Osteoblast (primary cell): ENCODE measurements around the gene TAP1. TPM values are rescaled to one million over a fixed set of nuclear protein-coding genes. Genes with fewer than 3 reads are reported as not detected.
"Not testable (repeated sequence)": the region's sequence is repeated elsewhere in the genome, so short reads cannot be mapped to it uniquely, and the experiment has no call there.

Source experiments
- DNase-seq: peaks from one replicate; pipeline ENCODE4 v3.0.0; 2011; ENCODE audit warnings: low spot score, mixed read lengths; ENCODE audit not compliant: insufficient read length; ENCODE audit errors: missing footprints
- H2AFZ ChIP-seq: 2 replicates; pipeline ENCODE4 v1.6.0; 2011; ENCODE audit warnings: mild to moderate bottlenecking, low read length
- H3K27ac ChIP-seq: 2 replicates; pipeline ENCODE4 v1.5.1; 2011; ENCODE audit warnings: mild to moderate bottlenecking, low read depth, low read length, moderate library complexity
- H3K27me3 ChIP-seq: 2 replicates; pipeline ENCODE4 v1.6.0; 2012; ENCODE audit warnings: mild to moderate bottlenecking, control low read depth, inconsistent platforms, low read length, moderate library complexity; ENCODE audit not compliant: insufficient read depth
- H3K36me3 ChIP-seq: 2 replicates; pipeline ENCODE4 v1.5.1; 2011; ENCODE audit warnings: mild to moderate bottlenecking, low read length, control low read depth, moderate library complexity; ENCODE audit not compliant: insufficient read depth
- H3K4me1 ChIP-seq: 2 replicates; pipeline ENCODE4 v1.5.1; 2011; ENCODE audit warnings: mild to moderate bottlenecking, low read length, control low read depth, moderate library complexity; ENCODE audit not compliant: insufficient read depth
- H3K4me2 ChIP-seq: 2 replicates; pipeline ENCODE4 v1.6.0; 2011; ENCODE audit warnings: mild to moderate bottlenecking, low read length; ENCODE audit not compliant: insufficient read depth
- H3K4me3 ChIP-seq: fragments of 200-600 bp; sonication (generic); 3 replicates; pipeline ENCODE4 v1.5.1; 2012; ENCODE audit warnings: mild to moderate bottlenecking, low read length, inconsistent platforms; ENCODE audit not compliant: insufficient read depth
- H3K79me2 ChIP-seq: 2 replicates; pipeline ENCODE4 v1.6.0; 2012; ENCODE audit warnings: mild to moderate bottlenecking, low read length, control low read depth, inconsistent platforms; ENCODE audit not compliant: insufficient read depth
- H3K9me3 ChIP-seq: 2 replicates; pipeline ENCODE4 v1.5.1; 2011; ENCODE audit warnings: low read depth, low read length, control low read depth
- H4K20me1 ChIP-seq: 2 replicates; pipeline ENCODE4 v1.6.0; 2012; ENCODE audit warnings: mild to moderate bottlenecking, low read length, control low read depth; ENCODE audit not compliant: insufficient read depth
- total RNA-seq: library from RNA; depleted of rRNA; stranded (reverse); fragments of >200 nt; gene quantifications from 2 replicates; pipeline ENCODE4 v1.2.3, GENCODE V29; 2012
- TF ChIP-seq, protein P1 (sequence below): IDR thresholded peaks from 2 replicates; pipeline ENCODE4 v1.5.1; 2011; ENCODE audit warnings: mild to moderate bottlenecking, low read depth, low read length, moderate library complexity; ENCODE audit errors: extremely low read depth

The TAP1 gene
- total RNA-seq, 1 donor: 42.3 TPM

DNA sequence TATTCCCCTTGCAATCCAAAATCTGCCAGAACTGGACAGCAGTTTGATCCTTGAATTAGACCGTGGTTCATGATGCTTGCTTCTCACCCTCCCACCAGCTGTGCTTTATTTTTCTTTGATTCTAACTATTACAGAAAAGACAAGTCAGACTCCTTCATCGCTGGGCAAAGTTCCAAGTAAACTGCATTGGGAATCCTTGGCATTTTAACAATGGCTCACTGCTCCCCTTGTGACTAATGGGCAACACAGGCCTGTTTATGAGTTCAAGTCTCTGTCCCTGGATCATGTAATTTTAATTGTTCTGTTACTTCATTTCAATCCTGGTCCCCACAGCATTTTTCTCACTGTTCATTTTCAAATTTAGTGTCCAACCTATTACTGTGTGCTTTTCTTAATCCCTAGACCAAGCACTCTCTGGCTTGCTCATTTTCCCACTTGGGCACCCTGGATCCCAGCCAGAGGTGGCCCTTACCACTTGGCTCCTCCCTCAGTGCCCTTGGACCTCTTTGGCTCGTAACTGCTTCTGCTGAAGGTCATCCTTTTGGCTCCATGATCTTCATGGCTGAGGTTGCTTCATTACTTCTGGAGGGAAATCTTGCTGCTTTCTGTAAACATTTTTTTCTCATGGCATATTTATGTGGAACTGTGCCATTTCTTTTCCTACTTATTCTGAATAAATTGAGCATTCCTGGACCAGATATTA, 33.3 kb upstream of the TAP1 start:
- peak; percentile 73 for DNase-seq
- Histone ChIP-seq H3K4me3 (no peak overlapping the region), H3K9me3 (no peaks in the 10 kb centered on the region), H3K36me3 (no peaks in the 10 kb centered on the region), H3K27me3 (no peaks in the 10 kb centered on the region), H3K4me1 (peaks cover 38% of the 10 kb centered on the region), H3K79me2 (no peaks in the 10 kb centered on the region), H2AFZ (no peak overlapping the region), H4K20me1 (no peaks in the 10 kb centered on the region), H3K4me2 (peak overlapping the region; percentile 1), H3K27ac (peak overlapping the region; percentile 15)
- TF ChIP-seq, protein P1, sequence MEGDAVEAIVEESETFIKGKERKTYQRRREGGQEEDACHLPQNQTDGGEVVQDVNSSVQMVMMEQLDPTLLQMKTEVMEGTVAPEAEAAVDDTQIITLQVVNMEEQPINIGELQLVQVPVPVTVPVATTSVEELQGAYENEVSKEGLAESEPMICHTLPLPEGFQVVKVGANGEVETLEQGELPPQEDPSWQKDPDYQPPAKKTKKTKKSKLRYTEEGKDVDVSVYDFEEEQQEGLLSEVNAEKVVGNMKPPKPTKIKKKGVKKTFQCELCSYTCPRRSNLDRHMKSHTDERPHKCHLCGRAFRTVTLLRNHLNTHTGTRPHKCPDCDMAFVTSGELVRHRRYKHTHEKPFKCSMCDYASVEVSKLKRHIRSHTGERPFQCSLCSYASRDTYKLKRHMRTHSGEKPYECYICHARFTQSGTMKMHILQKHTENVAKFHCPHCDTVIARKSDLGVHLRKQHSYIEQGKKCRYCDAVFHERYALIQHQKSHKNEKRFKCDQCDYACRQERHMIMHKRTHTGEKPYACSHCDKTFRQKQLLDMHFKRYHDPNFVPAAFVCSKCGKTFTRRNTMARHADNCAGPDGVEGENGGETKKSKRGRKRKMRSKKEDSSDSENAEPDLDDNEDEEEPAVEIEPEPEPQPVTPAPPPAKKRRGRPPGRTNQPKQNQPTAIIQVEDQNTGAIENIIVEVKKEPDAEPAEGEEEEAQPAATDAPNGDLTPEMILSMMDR: no peak

DNA sequence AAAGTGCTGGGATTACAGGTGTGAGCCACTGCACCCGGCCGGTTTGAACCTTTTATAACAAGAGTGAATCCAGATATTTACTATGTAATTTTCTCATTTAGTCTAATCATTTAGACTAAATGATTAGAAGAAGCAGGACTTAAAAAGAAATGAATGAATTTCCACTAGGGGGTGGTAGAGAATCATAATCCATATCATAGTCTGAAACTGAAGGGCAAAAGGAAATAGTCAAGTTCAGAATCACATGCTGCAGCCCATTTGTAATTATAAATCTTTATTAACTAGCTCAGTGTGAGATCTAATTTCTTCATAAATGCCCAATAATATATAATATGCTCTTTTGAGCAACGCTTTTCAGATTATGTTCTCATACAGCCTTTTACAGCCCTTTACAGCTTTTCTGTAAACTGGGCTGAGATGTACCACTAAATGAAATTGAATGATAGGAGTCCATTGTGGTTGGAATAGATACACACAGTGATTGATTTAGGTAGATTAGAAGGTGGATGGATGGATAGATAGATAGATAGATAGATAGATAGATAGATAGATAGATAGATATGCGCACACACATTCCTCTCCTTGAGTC, 32.3 kb upstream of the TAP1 start:
- TF ChIP-seq, protein P1: peak; percentile 54
- no peaks in the 10 kb centered on the region for H3K79me2 ChIP-seq
- no peaks in the 10 kb centered on the region for H3K36me3 ChIP-seq
- H4K20me1 ChIP-seq: no peaks in the 10 kb centered on the region
- H2AFZ ChIP-seq: no peak overlapping the region
- H3K27ac ChIP-seq: no peak overlapping the region
- no peaks in the 10 kb centered on the region for H3K9me3 ChIP-seq
- no peak overlapping the region for H3K4me2 ChIP-seq
- peaks cover 38% of the 10 kb centered on the region for H3K4me1 ChIP-seq
- no peak overlapping the region for H3K4me3 ChIP-seq
- peak; percentile 11 for DNase-seq
- no peaks in the 10 kb centered on the region for H3K27me3 ChIP-seq

DNA sequence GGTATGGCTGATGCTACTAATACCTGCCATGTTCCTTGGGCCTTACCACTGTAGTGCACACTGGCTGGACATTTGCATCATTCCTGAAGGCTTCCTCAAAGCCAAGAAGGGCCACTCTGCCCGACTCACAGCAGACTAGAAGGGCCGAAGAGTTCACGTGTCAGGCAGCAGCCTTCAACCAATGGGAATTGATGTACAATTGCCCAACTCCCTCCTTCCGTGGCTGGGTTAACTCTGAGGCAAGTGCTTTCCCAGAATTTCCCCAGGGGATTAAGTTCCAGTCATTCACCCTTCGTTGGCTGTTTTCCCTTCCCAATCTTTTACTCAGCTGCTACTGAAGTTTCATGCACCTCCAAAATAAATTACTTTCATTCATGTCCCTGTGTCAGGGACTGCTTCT, 30.3 kb upstream of the TAP1 start:
- peak overlapping the region; percentile 80 for H3K27ac ChIP-seq
- H3K9me3 ChIP-seq: no peaks in the 10 kb centered on the region
- H3K4me3 ChIP-seq: no peak overlapping the region
- H3K4me1 ChIP-seq: peaks cover 38% of the 10 kb centered on the region
- no peaks in the 10 kb centered on the region for H3K79me2 ChIP-seq
- H2AFZ ChIP-seq: peak overlapping the region; percentile 7
- no peaks in the 10 kb centered on the region for H4K20me1 ChIP-seq
- no peaks in the 10 kb centered on the region for H3K36me3 ChIP-seq
- peak overlapping the region; percentile 47 for H3K4me2 ChIP-seq
- peaks cover 12% of the 10 kb centered on the region for H3K27me3 ChIP-seq
- peak; percentile 76 for DNase-seq
- TF ChIP-seq, protein P1: no peak

DNA sequence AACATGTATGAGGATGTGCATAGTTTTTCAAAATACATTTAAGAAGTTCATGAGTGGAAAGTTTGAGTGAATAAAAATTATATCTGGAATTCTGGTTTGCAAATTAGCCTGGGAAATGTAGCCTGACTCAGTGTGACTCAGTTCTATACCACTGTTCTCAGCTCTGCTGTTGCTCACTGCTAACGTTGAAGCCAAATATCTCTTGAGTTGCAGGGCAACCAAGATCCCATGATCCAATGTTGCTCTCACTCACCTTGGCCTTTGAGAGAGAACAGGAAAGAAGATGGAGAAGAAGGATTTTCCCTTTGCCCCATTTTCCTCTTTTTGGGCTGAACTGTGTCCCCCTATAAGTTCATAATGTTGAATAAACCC, 29.4 kb upstream of the TAP1 start:
- no peaks in the 10 kb centered on the region for H3K36me3 ChIP-seq
- H3K4me2 ChIP-seq: no peak overlapping the region
- no peaks in the 10 kb centered on the region for H4K20me1 ChIP-seq
- H3K9me3 ChIP-seq: no peaks in the 10 kb centered on the region
- H3K79me2 ChIP-seq: no peaks in the 10 kb centered on the region
- no peak overlapping the region for H3K4me3 ChIP-seq
- TF ChIP-seq, protein P1: no peak
- peak; percentile 92 for DNase-seq
- peak overlapping the region; percentile 80 for H3K27ac ChIP-seq
- peaks cover 12% of the 10 kb centered on the region for H3K27me3 ChIP-seq
- peaks cover 38% of the 10 kb centered on the region for H3K4me1 ChIP-seq
- H2AFZ ChIP-seq: no peak overlapping the region

DNA sequence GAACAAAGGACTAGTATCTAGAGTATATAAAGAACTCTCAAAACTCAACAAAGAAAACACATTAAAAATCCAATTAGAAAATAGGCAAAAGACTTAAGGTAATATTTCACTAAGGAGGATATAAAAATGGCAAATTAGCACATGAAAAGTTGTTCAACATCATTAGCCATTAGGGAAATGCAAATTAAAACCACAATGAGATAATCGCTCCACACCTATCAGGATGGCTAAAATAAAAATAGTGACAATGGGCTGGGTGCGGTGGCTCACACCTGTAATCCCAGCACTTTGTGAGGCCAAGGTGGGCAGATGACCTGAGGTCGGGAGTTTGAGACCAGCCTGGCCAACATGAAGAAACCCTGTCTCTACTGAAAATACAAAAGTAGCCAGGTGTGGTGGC, 27.5 kb upstream of the TAP1 start:
- H3K4me1 ChIP-seq: peaks cover 25% of the 10 kb centered on the region
- H2AFZ ChIP-seq, H3K27ac ChIP-seq, H3K79me2 ChIP-seq, H3K9me3 ChIP-seq, H3K36me3 ChIP-seq, H4K20me1 ChIP-seq, H3K4me3 ChIP-seq, DNase-seq, H3K4me2 ChIP-seq: not testable (repeated sequence)
- peaks cover 24% of the 10 kb centered on the region for H3K27me3 ChIP-seq
